NB4 (cell line): ENCODE results near the gene KSR1.

Experiments
- CTCF ChIP-seq: IDR thresholded peaks from one replicate; pipeline ENCODE4 v1.5.1; 2012; ENCODE audit warnings: low read depth, low read length
- MAX ChIP-seq: IDR thresholded peaks from 2 replicates; pipeline ENCODE4 v1.6.1; 2011; ENCODE audit warnings: low read depth, low read length

- TF ChIP-seq CTCF: no peak
- TF ChIP-seq MAX: no peak
These were observed 137.1 kb downstream of the KSR1 start for GRCh38 chr17:27593232-27593856.
